Cardiac muscle cell (in vitro differentiated cells and primary cell): ENCODE results near the gene IL3. TPM values are rescaled to one million over a fixed set of nuclear protein-coding genes. Genes with fewer than 3 reads are reported as not detected.

Source experiments
- DNase-seq, 2 donors: peaks; one replicate each; pipeline versions ENCODE4 v3.0.0 to v3.0.0-alpha.2; 2010 to 2017; ENCODE audit warnings: low read depth in 1 of 2, low spot score in 1 of 2
- H3K27ac ChIP-seq: fragments of 200-600 bp; sonication (generic); 2 replicates; pipeline ENCODE4 v1.5.1; 2016
- H3K27me3 ChIP-seq: fragments of 200-600 bp; sonication (generic); 2 replicates; pipeline ENCODE4 v1.6.0; 2016; ENCODE audit warnings: control low read depth
- H3K36me3 ChIP-seq: fragments of 200-600 bp; sonication (generic); 2 replicates; pipeline ENCODE4 v1.5.1; 2016; ENCODE audit warnings: control low read depth
- H3K4me1 ChIP-seq: fragments of 200-600 bp; sonication (generic); 2 replicates; pipeline ENCODE4 v1.8.1; 2017; ENCODE audit warnings: low read depth, mild to moderate bottlenecking, mixed run types
- H3K4me3 ChIP-seq: fragments of 200-600 bp; sonication (generic); 2 replicates; pipeline ENCODE4 v1.5.1; 2016; ENCODE audit warnings: mild to moderate bottlenecking
- H3K9me3 ChIP-seq: fragments of 200-600 bp; sonication (generic); 2 replicates; pipeline ENCODE4 v1.5.1; 2017; ENCODE audit warnings: low read depth, mild to moderate bottlenecking, control low read depth
- polyA plus RNA-seq: library from polyadenylated mRNA; unstranded; fragments of >200 nt; fragmentation: Nextera tagmentation; extraction: Ambion mirVana; gene quantifications from 2 replicates; pipeline ENCODE4 v1.2.1, GENCODE V29; 2016
- total RNA-seq: library from RNA; depleted of rRNA; stranded (reverse); fragments of >200 nt; gene quantifications from 2 replicates; pipeline ENCODE4 v1.2.3, GENCODE V29; 2016
- TF ChIP-seq, protein P1 (sequence below): IDR thresholded peaks from 2 replicates; pipeline ENCODE4 v1.5.1; 2012; ENCODE audit warnings: low read depth, mild to moderate bottlenecking, low read length

Gene IL3
- total and polyA plus RNA-seq, 2 experiments from 2014 or later, result not detected

DNA sequence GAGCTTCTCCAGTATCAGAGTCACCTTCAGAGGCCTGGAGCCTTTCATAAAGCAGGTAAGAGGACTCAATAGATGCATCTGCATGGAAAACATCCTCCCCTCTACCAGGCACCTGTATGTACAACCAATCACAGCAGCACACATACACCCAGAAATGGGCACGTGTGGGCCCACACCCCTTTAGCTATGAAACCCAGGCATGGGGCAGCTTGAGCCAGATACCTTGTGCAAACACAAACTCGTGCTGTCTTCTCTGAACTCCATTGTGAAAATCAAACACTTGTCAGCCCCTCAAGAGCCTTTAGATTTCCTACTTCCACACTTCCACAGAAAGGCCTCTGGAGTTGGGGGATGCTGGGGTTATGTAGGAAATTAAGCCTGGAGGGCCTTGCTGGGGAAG, 12.1 kb downstream of the IL3 start:
- TF ChIP-seq, protein P1, sequence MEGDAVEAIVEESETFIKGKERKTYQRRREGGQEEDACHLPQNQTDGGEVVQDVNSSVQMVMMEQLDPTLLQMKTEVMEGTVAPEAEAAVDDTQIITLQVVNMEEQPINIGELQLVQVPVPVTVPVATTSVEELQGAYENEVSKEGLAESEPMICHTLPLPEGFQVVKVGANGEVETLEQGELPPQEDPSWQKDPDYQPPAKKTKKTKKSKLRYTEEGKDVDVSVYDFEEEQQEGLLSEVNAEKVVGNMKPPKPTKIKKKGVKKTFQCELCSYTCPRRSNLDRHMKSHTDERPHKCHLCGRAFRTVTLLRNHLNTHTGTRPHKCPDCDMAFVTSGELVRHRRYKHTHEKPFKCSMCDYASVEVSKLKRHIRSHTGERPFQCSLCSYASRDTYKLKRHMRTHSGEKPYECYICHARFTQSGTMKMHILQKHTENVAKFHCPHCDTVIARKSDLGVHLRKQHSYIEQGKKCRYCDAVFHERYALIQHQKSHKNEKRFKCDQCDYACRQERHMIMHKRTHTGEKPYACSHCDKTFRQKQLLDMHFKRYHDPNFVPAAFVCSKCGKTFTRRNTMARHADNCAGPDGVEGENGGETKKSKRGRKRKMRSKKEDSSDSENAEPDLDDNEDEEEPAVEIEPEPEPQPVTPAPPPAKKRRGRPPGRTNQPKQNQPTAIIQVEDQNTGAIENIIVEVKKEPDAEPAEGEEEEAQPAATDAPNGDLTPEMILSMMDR, result no peak
- Histone ChIP-seq H3K4me1 (no peaks in the 10 kb centered on the region), H3K27me3 (no peaks in the 10 kb centered on the region), H3K9me3 (no peaks in the 10 kb centered on the region), H3K4me3 (no peak overlapping the region), H3K36me3 (no peaks in the 10 kb centered on the region), H3K27ac (no peak overlapping the region)
- no peak for DNase-seq

DNA sequence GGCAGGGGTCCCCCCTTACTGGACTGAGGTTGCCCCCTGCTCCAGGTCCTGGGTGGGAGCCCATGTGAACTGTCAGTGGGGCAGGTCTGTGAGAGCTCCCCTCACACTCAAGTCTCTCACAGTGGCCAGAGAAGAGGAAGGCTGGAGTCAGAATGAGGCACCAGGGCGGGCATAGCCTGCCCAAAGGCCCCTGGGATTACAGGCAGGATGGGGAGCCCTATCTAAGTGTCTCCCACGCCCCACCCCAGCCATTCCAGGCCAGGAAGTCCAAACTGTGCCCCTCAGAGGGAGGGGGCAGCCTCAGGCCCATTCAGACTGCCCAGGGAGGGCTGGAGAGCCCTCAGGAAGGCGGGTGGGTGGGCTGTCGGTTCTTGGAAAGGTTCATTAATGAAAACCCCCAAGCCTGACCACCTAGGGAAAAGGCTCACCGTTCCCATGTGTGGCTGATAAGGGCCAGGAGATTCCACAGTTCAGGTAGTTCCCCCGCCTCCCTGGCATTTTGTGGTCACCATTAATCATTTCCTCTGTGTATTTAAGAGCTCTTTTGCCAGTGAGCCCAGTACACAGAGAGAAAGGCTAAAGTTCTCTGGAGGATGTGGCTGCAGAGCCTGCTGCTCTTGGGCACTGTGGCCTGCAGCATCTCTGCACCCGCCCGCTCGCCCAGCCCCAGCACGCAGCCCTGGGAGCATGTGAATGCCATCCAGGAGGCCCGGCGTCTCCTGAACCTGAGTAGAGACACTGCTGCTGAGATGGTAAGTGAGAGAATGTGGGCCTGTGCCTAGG, 13.0 kb downstream of the IL3 start, which contains the start of gene CSF2:
CSF2 (plus strand) TSS at position 559 of the 783 bp plus-strand sequence; CDS start at position 594, 35 bp downstream.
- no peak for DNase-seq
- no peak within 1 kb of the TSS for H3K27ac ChIP-seq
- TF ChIP-seq, protein P1, result no peak
- no peaks in the 10 kb centered on the region for H3K4me1 ChIP-seq
- no peak within 1 kb of the TSS for H3K4me3 ChIP-seq
- no peaks in the 10 kb centered on the region for H3K36me3 ChIP-seq
- H3K9me3 ChIP-seq, result no peaks in the 10 kb centered on the region
- H3K27me3 ChIP-seq, result no peaks in the 10 kb centered on the region

DNA sequence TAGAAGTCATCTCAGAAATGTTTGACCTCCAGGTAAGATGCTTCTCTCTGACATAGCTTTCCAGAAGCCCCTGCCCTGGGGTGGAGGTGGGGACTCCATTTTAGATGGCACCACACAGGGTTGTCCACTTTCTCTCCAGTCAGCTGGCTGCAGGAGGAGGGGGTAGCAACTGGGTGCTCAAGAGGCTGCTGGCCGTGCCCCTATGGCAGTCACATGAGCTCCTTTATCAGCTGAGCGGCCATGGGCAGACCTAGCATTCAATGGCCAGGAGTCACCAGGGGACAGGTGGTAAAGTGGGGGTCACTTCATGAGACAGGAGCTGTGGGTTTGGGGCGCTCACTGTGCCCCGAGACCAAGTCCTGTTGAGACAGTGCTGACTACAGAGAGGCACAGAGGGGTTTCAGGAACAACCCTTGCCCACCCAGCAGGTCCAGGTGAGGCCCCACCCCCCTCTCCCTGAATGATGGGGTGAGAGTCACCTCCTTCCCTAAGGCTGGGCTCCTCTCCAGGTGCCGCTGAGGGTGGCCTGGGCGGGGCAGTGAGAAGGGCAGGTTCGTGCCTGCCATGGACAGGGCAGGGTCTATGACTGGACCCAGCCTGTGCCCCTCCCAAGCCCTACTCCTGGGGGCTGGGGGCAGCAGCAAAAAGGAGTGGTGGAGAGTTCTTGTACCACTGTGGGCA, 13.8 kb downstream of the IL3 start:
- Histone ChIP-seq H3K9me3 (no peaks in the 10 kb centered on the region), H3K27me3 (no peaks in the 10 kb centered on the region), H3K36me3 (no peaks in the 10 kb centered on the region), H3K4me3 (no peak overlapping the region), H3K27ac (no peak overlapping the region), H3K4me1 (no peaks in the 10 kb centered on the region)
- TF ChIP-seq, protein P1, result no peak
- DNase-seq, result no peak

DNA sequence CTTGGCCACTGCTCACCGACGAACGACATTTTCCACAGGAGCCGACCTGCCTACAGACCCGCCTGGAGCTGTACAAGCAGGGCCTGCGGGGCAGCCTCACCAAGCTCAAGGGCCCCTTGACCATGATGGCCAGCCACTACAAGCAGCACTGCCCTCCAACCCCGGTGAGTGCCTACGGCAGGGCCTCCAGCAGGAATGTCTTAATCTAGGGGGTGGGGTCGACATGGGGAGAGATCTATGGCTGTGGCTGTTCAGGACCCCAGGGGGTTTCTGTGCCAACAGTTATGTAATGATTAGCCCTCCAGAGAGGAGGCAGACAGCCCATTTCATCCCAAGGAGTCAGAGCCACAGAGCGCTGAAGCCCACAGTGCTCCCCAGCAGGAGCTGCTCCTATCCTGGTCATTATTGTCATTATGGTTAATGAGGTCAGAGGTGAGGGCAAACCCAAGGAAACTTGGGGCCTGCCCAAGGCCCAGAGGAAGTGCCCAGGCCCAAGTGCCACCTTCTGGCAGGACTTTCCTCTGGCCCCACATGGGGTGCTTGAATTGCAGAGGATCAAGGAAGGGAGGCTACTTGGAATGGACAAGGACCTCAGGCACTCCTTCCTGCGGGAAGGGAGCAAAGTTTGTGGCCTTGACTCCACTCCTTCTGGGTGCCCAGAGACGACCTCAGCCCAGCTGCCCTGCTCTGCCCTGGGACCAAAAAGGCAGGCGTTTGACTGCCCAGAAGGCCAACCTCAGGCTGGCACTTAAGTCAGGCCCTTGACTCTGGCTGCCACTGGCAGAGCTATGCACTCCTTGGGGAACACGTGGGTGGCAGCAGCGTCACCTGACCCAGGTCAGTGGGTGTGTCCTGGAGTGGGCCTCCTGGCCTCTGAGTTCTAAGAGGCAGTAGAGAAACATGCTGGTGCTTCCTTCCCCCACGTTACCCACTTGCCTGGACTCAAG, 14.6 kb downstream of the IL3 start:
- no peaks in the 10 kb centered on the region for H3K9me3 ChIP-seq
- TF ChIP-seq, protein P1, result no peak
- no peak for DNase-seq

DNA sequence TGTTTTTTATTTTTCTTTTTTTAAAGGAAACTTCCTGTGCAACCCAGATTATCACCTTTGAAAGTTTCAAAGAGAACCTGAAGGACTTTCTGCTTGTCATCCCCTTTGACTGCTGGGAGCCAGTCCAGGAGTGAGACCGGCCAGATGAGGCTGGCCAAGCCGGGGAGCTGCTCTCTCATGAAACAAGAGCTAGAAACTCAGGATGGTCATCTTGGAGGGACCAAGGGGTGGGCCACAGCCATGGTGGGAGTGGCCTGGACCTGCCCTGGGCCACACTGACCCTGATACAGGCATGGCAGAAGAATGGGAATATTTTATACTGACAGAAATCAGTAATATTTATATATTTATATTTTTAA, 15.2 kb downstream of the IL3 start:
- Histone ChIP-seq H3K36me3 (no peaks in the 10 kb centered on the region), H3K27me3 (no peaks in the 10 kb centered on the region), H3K4me1 (no peaks in the 10 kb centered on the region), H3K9me3 (no peaks in the 10 kb centered on the region), H3K27ac (no peak overlapping the region), H3K4me3 (no peak overlapping the region)
- TF ChIP-seq, protein P1, result no peak
- no peak for DNase-seq

More for the DNA sequence above, 14.6 kb downstream of the IL3 start:
- Histone ChIP-seq H3K4me1 (no peaks in the 10 kb centered on the region), H3K4me3 (no peak overlapping the region), H3K27ac (no peak overlapping the region), H3K36me3 (no peaks in the 10 kb centered on the region), H3K27me3 (no peaks in the 10 kb centered on the region)
